ENCODE results near the gene STEAP1.

The STEAP1 gene

GRCh38 chr7:90212149-90212495 is 57.9 kb downstream of the STEAP1 start:
- Histone ChIP-seq H3K4me3 (ENCODE audit: low read length) (no peak overlapping the region), H3K79me2 (ENCODE audit: control insufficient read depth, low read length) (no peaks in the 10 kb centered on the region), H3K9me3 (ENCODE audit: control insufficient read depth, insufficient read depth, low read length) (no peaks in the 10 kb centered on the region), H3K9me2 (replicated peaks; ENCODE audit: control insufficient read depth, low read length) (no peaks in the 10 kb centered on the region), H4K20me1 (ENCODE audit: control insufficient read depth, insufficient read depth, low read depth, low read length) (no peaks in the 10 kb centered on the region), H3F3A (ENCODE audit: control insufficient read depth, insufficient read depth) (no peaks in the 10 kb centered on the region), H3K27me3 (ENCODE audit: control insufficient read depth, low read length) (no peaks in the 10 kb centered on the region), H3K4me2 (ENCODE audit: low read length) (no peak overlapping the region), H3K36me3 (ENCODE audit: control insufficient read depth, low read length) (no peaks in the 10 kb centered on the region), H3K4me1 (ENCODE audit: control insufficient read depth, low read length) (no peaks in the 10 kb centered on the region), H3K27ac (ENCODE audit: low read depth, low read length) (no peak overlapping the region)
- TF ChIP-seq CTCF (IDR thresholded peaks at IDR 0.05; ENCODE audit: low read depth, low read length, poor library complexity, severe bottlenecking): no peak
- TF ChIP-seq EZH2phosphoT487 (IDR thresholded peaks at IDR 0.05; ENCODE audit: borderline replicate concordance, low read length): no peak

GRCh38 chr7:90213521-90213920 is 59.3 kb downstream of the STEAP1 start:
- TF ChIP-seq EZH2phosphoT487 (IDR thresholded peaks at IDR 0.05; ENCODE audit: borderline replicate concordance, low read length) (no peak), CTCF (IDR thresholded peaks at IDR 0.05; ENCODE audit: low read depth, low read length, poor library complexity, severe bottlenecking) (no peak)
- H3F3A ChIP-seq (ENCODE audit: control insufficient read depth, insufficient read depth): no peaks in the 10 kb centered on the region
- no peaks in the 10 kb centered on the region for H3K79me2 ChIP-seq (ENCODE audit: control insufficient read depth, low read length)
- no peaks in the 10 kb centered on the region for H3K36me3 ChIP-seq (ENCODE audit: control insufficient read depth, low read length)
- H3K4me3 ChIP-seq (ENCODE audit: low read length): no peak overlapping the region
- H3K9me2 ChIP-seq (replicated peaks; ENCODE audit: control insufficient read depth, low read length): no peaks in the 10 kb centered on the region
- H4K20me1 ChIP-seq (ENCODE audit: control insufficient read depth, insufficient read depth, low read depth, low read length): no peaks in the 10 kb centered on the region
- H3K9me3 ChIP-seq (ENCODE audit: control insufficient read depth, insufficient read depth, low read length): no peaks in the 10 kb centered on the region
- H3K27me3 ChIP-seq (ENCODE audit: control insufficient read depth, low read length): no peaks in the 10 kb centered on the region
- H3K4me1 ChIP-seq (ENCODE audit: control insufficient read depth, low read length): no peaks in the 10 kb centered on the region
- no peak overlapping the region for H3K4me2 ChIP-seq (ENCODE audit: low read length)
- H3K27ac ChIP-seq (ENCODE audit: low read depth, low read length): no peak overlapping the region
